Testis (tissue), 3 donors: Measurements from ENCODE around the gene DLL4. TPM values are rescaled to one million over a fixed set of nuclear protein-coding genes. Genes with fewer than 3 reads are reported as not detected.
A peak's percentile ranks its signal among the peaks of the same experiment; 100 is the strongest.

Experiments used
- DNase-seq: peaks from one replicate; pipeline ENCODE4 v3.0.0-alpha.2; 2019
- H3K27ac ChIP-seq, 2 donors: fragments of 200-600 bp; sonication (generic); one replicate each; pipeline ENCODE4 v1.5.1; 2019
- H3K27me3 ChIP-seq: fragments of 200-600 bp; sonication (generic); one replicate; pipeline ENCODE4 v1.5.1; 2019
- H3K36me3 ChIP-seq: fragments of 200-600 bp; sonication (generic); one replicate; pipeline ENCODE4 v1.5.1; 2017; ENCODE audit warnings: low read depth; ENCODE audit errors: missing control alignments
- H3K4me1 ChIP-seq: fragments of 200-600 bp; sonication (generic); one replicate; pipeline ENCODE4 v1.5.1; 2019
- H3K4me3 ChIP-seq, 2 donors: fragments of 200-600 bp; sonication (generic); one replicate each; pipeline ENCODE4 v1.5.1; 2017 to 2019
- H3K9me3 ChIP-seq: fragments of 200-600 bp; sonication (generic); one replicate; pipeline ENCODE4 v1.5.1; 2017
- CTCF ChIP-seq, 3 experiments: fragments of 450-650 bp in 2 of 3; fragments of 200-600 bp in 1 of 3; sonication (generic) in 1 of 3; IDR thresholded peaks; one replicate each; pipeline ENCODE4 v1.5.1; 2016 to 2019; ENCODE audit warnings: antibody characterized with exemption in 3 of 3, mild to moderate bottlenecking in 2 of 3, moderate library complexity in 1 of 3
- POLR2A ChIP-seq: fragments of 450-650 bp; IDR thresholded peaks from one replicate; pipeline ENCODE4 v1.6.1; 2017; ENCODE audit warnings: antibody characterized with exemption, mild to moderate bottlenecking, moderate library complexity
- WGBS, 2 donors: methylation state at CpG; one replicate each; pipeline ENCODE4 v1.1.5; 2018; 5-methylcytosine and 5-hydroxymethylcytosine counted together
- intact Hi-C: fragments of 100-400 bp; cut with DNase I; formaldehyde crosslinking; loops from one replicate; pipeline ENCODE4 v1.15.1; 2023; ENCODE audit warnings: low total_unique reads
- polyA plus RNA-seq: library from polyadenylated mRNA; stranded (reverse); fragments of 350-450 nt; fragmentation: Illumina TruSeq; extraction: RNeasy Lipid Tissue Mini Kit (QIAGEN cat#74804); gene quantifications from one replicate; pipeline ENCODE4 v1.2.3, GENCODE V29; 2014; ENCODE audit warnings: low read depth, low replicate concordance; ENCODE audit not compliant: insufficient read depth
- total RNA-seq, 2 donors: library from RNA; depleted of rRNA; stranded (reverse); fragments of >200 nt; gene quantifications; one replicate each; pipeline ENCODE4 v1.2.3, GENCODE V29; 2016

DLL4 gene
- total and polyA plus RNA-seq, 3 donors from 2014 or later: 2.0 to 3.9 (median 3.5) TPM

- intact Hi-C loops: loop anchor here (10.0 kb wide), 1 partner anchor 83 kb away; no protein-coding TSS in a partner anchor
- Histone ChIP-seq H3K36me3 (no peaks in the 10 kb centered on the region), H3K27ac (peak overlapping the region in 1 of 2 donors; percentile 56), H3K27me3 (no peaks in the 10 kb centered on the region), H3K9me3 (no peaks in the 10 kb centered on the region), H3K4me1 (peaks cover 10% of the 10 kb centered on the region), H3K4me3 (peak overlapping the region; percentile 58 to 60)
- TF ChIP-seq POLR2A: no peak
- peak; percentile 39 to 74 (median 45) for TF ChIP-seq CTCF (IDR thresholded peaks at IDR 0.05)
- DNase-seq: peak; percentile 60
- WGBS, 2 donors: 2% methylated on average over 49 of the region's 92 CpGs; no CpG with 5 or more reads in 1 of the 2 donors
Observed at GRCh38 chr15:40941528-40942336, 12.6 kb downstream of the DLL4 start.

GRCh38 chr15:40942337-40942854 is 13.3 kb downstream of the DLL4 start:
- Histone ChIP-seq H3K27ac (peak overlapping the region in 1 of 2 donors; percentile 56), H3K9me3 (no peaks in the 10 kb centered on the region), H3K4me1 (peaks cover 10% of the 10 kb centered on the region), H3K4me3 (peak overlapping the region; percentile 58 to 60), H3K36me3 (no peaks in the 10 kb centered on the region), H3K27me3 (no peaks in the 10 kb centered on the region)
- DNase-seq: no peak
- intact Hi-C loops: loop anchor here (10.0 kb wide), 1 partner anchor 82 kb away; no protein-coding TSS in a partner anchor
- no peak for TF ChIP-seq CTCF (IDR thresholded peaks at IDR 0.05)
- no peak for TF ChIP-seq POLR2A
- WGBS, 2 donors: 27 to 37% methylated on average over 15 of the region's 15 CpGs

- peak overlapping the region in 1 of 2 donors; percentile 58 for H3K4me3 ChIP-seq
- DNase-seq: no peak
- H3K27me3 ChIP-seq: no peaks in the 10 kb centered on the region
- intact Hi-C loops: loop anchor here (10.0 kb wide), 1 partner anchor 82 kb away; no protein-coding TSS in a partner anchor
- no peaks in the 10 kb centered on the region for H3K9me3 ChIP-seq
- no peak overlapping the region for H3K27ac ChIP-seq
- WGBS, 2 donors: 58 to 63% methylated on average over 12 of the region's 12 CpGs
- TF ChIP-seq POLR2A (no peak), CTCF (IDR thresholded peaks at IDR 0.05) (no peak)
- no peaks in the 10 kb centered on the region for H3K36me3 ChIP-seq
- peaks cover 10% of the 10 kb centered on the region for H3K4me1 ChIP-seq
Observed at GRCh38 chr15:40942878-40943277, 13.7 kb downstream of the DLL4 start.

GRCh38 chr15:40943764-40944365 is 14.7 kb downstream of the DLL4 start:
- no peaks in the 10 kb centered on the region for H3K27me3 ChIP-seq
- H3K4me3 ChIP-seq: no peak overlapping the region
- no peak overlapping the region for H3K27ac ChIP-seq
- TF ChIP-seq POLR2A (no peak), CTCF (IDR thresholded peaks at IDR 0.05) (no peak)
- 91 to 96% methylated on average over 6 to 9 of the region's 9 CpGs for WGBS, 2 donors
- intact Hi-C loops: loop anchor here (10.0 kb wide), 1 partner anchor 81 kb away; no protein-coding TSS in a partner anchor
- no peaks in the 10 kb centered on the region for H3K36me3 ChIP-seq
- H3K4me1 ChIP-seq: peaks cover 10% of the 10 kb centered on the region
- H3K9me3 ChIP-seq: no peaks in the 10 kb centered on the region
- DNase-seq: no peak
